Fibroblast of pulmonary artery (primary cell): ENCODE results near the gene UHRF1.

Experiments used
- DNase-seq: peaks from one replicate; pipeline ENCODE4 v3.0.0-alpha.2; 2010; ENCODE audit warnings: low read depth
- H3K4me3 ChIP-seq: replicated peaks from 2 replicates; pipeline ENCODE4 v1.5.1; 2011; ENCODE audit warnings: low read depth, mild to moderate bottlenecking, control low read depth, low read length, moderate library complexity
- TF ChIP-seq, protein P1 (sequence below): IDR thresholded peaks from 2 replicates; pipeline ENCODE4 v1.5.1; 2011; ENCODE audit warnings: mild to moderate bottlenecking, control low read depth, low read length, inconsistent platforms; ENCODE audit errors: missing control alignments

Gene UHRF1

DNA sequence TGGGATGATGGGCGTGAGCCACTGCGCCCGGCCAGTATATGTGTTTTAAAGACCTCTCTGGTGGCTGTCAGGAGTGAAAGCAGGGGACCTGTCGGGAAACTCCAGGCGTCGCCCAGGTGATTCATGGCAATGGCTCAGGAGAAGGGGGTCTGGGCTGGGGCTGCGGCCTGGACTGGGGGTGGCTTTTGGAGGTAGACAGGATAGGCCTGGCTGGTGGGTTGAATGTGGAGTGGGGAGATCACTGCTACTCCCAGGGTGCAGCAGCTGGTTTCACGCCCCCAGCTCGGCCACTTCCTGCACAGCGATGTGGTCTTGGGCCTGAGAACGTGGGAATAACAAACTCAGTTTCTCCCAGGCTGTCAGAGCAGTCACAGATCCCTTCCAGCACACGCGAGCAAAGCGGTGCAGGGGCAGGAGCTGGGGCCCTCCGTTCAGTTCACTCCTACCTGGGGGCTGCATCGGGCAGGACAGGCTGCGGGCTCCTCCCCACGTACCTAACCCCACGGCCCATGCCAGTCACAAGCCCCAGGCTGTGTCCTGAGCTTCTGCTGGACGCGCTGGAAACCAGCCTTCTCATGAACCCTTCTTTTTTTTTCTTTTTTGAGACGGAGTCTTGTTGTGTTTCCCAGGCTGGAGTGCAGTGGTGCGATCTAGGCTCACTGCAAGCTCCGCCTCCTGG lies 78.5 kb downstream of the UHRF1 start:
- DNase-seq = peak; percentile 48
- H3K4me3 ChIP-seq = no peak overlapping the region

DNA sequence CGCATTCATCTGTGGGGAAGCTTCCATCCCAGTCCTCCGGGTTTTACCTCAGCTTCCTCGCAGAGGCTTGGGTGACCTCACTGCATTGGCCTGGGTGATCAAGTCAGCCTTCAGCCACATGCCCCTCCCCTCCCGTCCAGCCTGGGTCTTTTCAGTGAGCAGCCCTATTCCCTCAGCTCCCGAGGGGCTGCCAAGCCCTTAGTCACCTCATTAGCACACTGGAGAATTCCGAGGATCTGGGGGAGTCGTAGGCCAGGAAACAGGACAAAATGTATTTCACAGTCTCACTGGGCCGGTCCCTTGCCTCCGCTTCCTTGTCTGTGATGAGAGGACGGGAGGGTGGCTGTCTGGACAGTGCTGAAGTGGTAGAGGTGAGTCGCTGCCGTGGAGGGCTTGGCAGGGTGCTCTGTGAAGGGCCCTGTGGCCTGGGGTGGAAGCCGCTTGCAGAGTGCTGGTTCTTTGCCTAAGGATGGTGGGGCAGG lies 79.5 kb downstream of the UHRF1 start:
- no peak overlapping the region for H3K4me3 ChIP-seq
- TF ChIP-seq, protein P1, sequence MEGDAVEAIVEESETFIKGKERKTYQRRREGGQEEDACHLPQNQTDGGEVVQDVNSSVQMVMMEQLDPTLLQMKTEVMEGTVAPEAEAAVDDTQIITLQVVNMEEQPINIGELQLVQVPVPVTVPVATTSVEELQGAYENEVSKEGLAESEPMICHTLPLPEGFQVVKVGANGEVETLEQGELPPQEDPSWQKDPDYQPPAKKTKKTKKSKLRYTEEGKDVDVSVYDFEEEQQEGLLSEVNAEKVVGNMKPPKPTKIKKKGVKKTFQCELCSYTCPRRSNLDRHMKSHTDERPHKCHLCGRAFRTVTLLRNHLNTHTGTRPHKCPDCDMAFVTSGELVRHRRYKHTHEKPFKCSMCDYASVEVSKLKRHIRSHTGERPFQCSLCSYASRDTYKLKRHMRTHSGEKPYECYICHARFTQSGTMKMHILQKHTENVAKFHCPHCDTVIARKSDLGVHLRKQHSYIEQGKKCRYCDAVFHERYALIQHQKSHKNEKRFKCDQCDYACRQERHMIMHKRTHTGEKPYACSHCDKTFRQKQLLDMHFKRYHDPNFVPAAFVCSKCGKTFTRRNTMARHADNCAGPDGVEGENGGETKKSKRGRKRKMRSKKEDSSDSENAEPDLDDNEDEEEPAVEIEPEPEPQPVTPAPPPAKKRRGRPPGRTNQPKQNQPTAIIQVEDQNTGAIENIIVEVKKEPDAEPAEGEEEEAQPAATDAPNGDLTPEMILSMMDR = no peak
- peak; percentile 85 for DNase-seq

More for the DNA sequence above, 78.5 kb downstream of the UHRF1 start:
- TF ChIP-seq, protein P1 = no peak

- no peak for DNase-seq
- no peak overlapping the region for H3K4me3 ChIP-seq
- TF ChIP-seq, protein P1 = no peak
Observed at GRCh38 chr19:4990306-4990705, 81.0 kb downstream of the UHRF1 start.

GRCh38 chr19:4991538-4991937 lies 82.2 kb downstream of the UHRF1 start:
- TF ChIP-seq, protein P1 = no peak
- no peak overlapping the region for H3K4me3 ChIP-seq
- DNase-seq = no peak

DNA sequence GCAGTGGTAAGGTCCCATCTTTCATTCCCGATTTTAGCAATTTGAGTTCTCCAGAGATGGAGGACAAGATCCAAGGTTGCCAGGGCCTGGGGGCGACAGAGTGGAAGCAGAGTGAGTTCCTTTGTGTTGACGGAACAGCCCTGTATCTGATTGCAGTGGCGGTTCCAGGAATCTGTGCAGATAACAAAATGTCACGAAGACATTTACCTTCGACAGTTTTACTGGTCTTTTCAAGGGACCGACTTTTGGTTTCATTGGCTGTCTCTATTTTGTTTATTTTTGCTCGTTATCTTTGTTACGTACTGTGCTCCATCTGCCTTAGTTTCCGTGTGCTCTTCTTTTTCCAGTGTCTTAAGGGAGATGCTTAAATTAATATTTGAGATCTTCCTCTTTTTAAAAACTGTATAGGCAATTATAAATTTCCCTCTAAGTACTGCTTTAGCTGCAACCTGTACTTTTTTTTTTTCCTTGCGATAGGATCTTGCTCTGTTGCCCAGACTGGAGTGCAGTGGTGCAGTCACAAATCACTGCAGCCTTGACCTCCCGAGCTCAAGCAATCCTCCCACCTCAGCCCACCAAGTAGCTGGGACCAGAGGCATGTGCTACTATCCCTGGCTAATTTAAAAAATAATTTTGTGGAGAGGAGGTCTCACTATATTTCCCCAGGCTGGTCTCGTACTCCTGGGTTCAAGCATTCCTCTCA lies 82.8 kb downstream of the UHRF1 start:
- no peak overlapping the region for H3K4me3 ChIP-seq
- TF ChIP-seq, protein P1 = no peak
- DNase-seq = no peak

DNA sequence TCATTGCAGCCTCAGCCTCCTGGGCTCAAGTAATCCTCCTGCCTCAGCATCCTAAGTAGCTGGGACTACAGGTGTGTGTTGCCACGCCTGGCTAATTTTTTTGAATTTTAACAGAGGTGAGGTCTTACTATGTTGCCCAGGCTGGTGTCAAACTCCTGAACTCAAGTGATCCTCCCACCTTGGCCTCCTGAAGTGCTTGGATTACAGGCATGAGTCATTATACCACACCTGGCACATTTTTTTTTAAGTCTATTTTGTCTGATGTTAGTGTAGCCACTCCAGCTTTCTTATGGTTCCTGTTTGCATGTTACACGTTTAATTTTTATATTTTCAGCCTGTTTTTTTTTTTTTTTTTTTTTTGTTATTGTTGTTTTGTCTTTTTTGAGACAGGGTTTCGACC lies 84.4 kb downstream of the UHRF1 start:
- H3K4me3 ChIP-seq = no peak overlapping the region
- TF ChIP-seq, protein P1 = no peak

More for the DNA sequence above, 84.4 kb downstream of the UHRF1 start:
- no peak for DNase-seq
